Panc1 (cell line): ENCODE measurements around the gene ZNF281. TPM values are rescaled to one million over a fixed set of nuclear protein-coding genes. Genes with fewer than 3 reads are reported as not detected.

Experiments used
- ATAC-seq: fragments of 200-7000 bp; cut with Tn5 transposase; 2 replicates; pipeline ENCODE4 v1.9.1; 2020; ENCODE audit warnings: mild to moderate bottlenecking, moderate library complexity
- BruUV-seq: library from RNA; stranded (reverse); fragments of 400-500 nt; replicated peaks from 2 replicates; lab custom pipeline; 2021; lab: Mats Ljungman, UMichigan
- CTCF ChIA-PET: fragments of 300-600 bp; sonication (Branson Sonifier 250); formaldehyde crosslinking; loops from one replicate; lab custom pipeline; 2022; ENCODE audit warnings: antibody characterized with exemption; lab: Charles Lee
- POLR2A ChIA-PET: fragments of 300-600 bp; sonication (Branson Sonifier 250); formaldehyde crosslinking; loops from one replicate; lab custom pipeline; 2022; ENCODE audit warnings: antibody characterized with exemption; lab: Charles Lee
- DNase-seq: peaks from one replicate; pipeline ENCODE4 v3.0.0-alpha.2; 2010; ENCODE audit warnings: low read depth, low spot score
- H3K27ac ChIP-seq: 2 replicates; pipeline ENCODE4 v1.5.1; 2011; ENCODE audit warnings: mild to moderate bottlenecking, low read length, inconsistent platforms
- H3K27me3 ChIP-seq: fragments of 200-500 bp; sonication (Bioruptor generic); 2 replicates; pipeline ENCODE4 v1.6.0; 2014; ENCODE audit warnings: low read length, inconsistent platforms; ENCODE audit not compliant: control insufficient read depth, insufficient read depth
- H3K36me3 ChIP-seq: fragments of 200-500 bp; sonication (Bioruptor generic); 2 replicates; pipeline ENCODE4 v1.5.1; 2014; ENCODE audit warnings: inconsistent platforms, mild to moderate bottlenecking, low read length, moderate library complexity; ENCODE audit not compliant: control insufficient read depth, insufficient read depth
- H3K4me1 ChIP-seq: 2 replicates; pipeline ENCODE4 v1.5.1; 2011; ENCODE audit warnings: inconsistent platforms, mild to moderate bottlenecking, low read length, moderate library complexity; ENCODE audit not compliant: control insufficient read depth, insufficient read depth
- H3K4me3 ChIP-seq, 2 experiments: 2 replicates each; pipeline ENCODE4 v1.5.1; 2011 to 2012; ENCODE audit warnings: low read depth in 2 of 2, low read length in 2 of 2, mild to moderate bottlenecking in 2 of 2, inconsistent platforms in 1 of 2, moderate library complexity in 1 of 2
- H3K9me3 ChIP-seq: fragments of 200-500 bp; sonication (Bioruptor generic); 2 replicates; pipeline ENCODE4 v1.5.1; 2014; ENCODE audit warnings: low read depth, mild to moderate bottlenecking, inconsistent platforms, low read length, moderate library complexity; ENCODE audit not compliant: control insufficient read depth, insufficient read depth
- POLR2AphosphoS5 ChIP-seq: IDR thresholded peaks from 2 replicates; pipeline ENCODE4 v1.6.1; 2012; ENCODE audit warnings: mild to moderate bottlenecking, low read depth, low read length, moderate library complexity
- SIN3A ChIP-seq: IDR thresholded peaks from 2 replicates; pipeline ENCODE4 v1.6.1; 2012; ENCODE audit warnings: low read depth, mild to moderate bottlenecking, low read length, moderate library complexity, borderline replicate concordance; ENCODE audit not compliant: insufficient read depth
- TCF7L2 ChIP-seq: IDR thresholded peaks from 2 replicates; pipeline ENCODE4 v1.6.1; 2011; ENCODE audit warnings: mild to moderate bottlenecking, low read depth, low read length, inconsistent platforms
- in situ Hi-C: cut with HindIII; loops from 2 replicates; pipeline ENCODE4 v1.10.0; 2016; ENCODE audit warnings: low sequenced_read_pairs, low pct_unique_long_range_greater_than_20kb
- intact Hi-C: fragments of 100-400 bp; cut with micrococcal nuclease; formaldehyde crosslinking; loops from one replicate; pipeline ENCODE4 v1.10.0; 2022; ENCODE audit not compliant: unreplicated experiment
- total RNA-seq: library from RNA; stranded (reverse); gene quantifications from one replicate; pipeline ENCODE4 v1.2.1, GENCODE V29; 2021; ENCODE audit not compliant: unreplicated experiment
- TF ChIP-seq, protein P1 (sequence below): fragments of 450-650 bp; IDR thresholded peaks from 2 replicates; pipeline ENCODE4 v1.5.1; 2017; ENCODE audit warnings: mild to moderate bottlenecking
- TF ChIP-seq, protein P2 (sequence below), 2 experiments: IDR thresholded peaks; 2 replicates each; pipeline ENCODE4 v1.6.1; 2011 to 2012; ENCODE audit warnings: low read depth in 2 of 2, control low read depth in 1 of 2, low read length in 1 of 2, mild to moderate bottlenecking in 1 of 2, moderate library complexity in 1 of 2; ENCODE audit not compliant: insufficient read depth in 1 of 2

Gene ZNF281
- total RNA-seq, 1 experiment from 2014 or later, result 34.2 TPM

DNA sequence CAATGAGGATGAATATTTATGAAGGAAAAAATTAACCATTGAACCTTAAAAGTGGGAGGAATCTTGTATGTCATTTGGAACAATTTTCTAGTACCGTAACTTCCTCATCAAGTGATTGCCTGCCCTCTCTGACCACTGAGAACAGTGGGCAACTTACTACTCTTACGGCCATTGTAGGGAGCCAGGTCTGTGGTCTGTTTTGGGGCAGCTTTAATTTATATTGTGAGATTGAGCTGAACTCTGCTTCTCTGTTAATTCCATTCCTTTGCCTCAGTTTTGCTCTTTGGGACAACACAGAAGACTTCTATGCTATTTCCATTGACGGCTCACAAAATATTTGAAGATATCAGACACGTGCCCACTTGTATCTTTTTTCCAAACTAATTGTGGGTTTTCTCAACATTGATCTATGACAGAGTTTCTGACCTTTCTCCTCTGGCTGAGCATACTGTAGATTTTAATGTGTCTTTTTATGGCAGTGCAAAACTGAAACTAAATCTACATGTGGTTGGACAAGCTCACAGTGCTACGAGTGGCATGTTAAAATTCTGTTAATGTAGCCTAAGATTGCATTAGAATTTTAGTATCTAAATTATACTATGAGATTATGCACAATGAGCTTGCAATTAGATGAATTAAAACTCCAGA is 27.8 kb upstream of the ZNF281 start:
- BruUV-seq, result no TSS peak
- DNase-seq (no peak), ATAC-seq (no peak)
- no peak for TF ChIP-seq TCF7L2
- TF ChIP-seq, protein P1, sequence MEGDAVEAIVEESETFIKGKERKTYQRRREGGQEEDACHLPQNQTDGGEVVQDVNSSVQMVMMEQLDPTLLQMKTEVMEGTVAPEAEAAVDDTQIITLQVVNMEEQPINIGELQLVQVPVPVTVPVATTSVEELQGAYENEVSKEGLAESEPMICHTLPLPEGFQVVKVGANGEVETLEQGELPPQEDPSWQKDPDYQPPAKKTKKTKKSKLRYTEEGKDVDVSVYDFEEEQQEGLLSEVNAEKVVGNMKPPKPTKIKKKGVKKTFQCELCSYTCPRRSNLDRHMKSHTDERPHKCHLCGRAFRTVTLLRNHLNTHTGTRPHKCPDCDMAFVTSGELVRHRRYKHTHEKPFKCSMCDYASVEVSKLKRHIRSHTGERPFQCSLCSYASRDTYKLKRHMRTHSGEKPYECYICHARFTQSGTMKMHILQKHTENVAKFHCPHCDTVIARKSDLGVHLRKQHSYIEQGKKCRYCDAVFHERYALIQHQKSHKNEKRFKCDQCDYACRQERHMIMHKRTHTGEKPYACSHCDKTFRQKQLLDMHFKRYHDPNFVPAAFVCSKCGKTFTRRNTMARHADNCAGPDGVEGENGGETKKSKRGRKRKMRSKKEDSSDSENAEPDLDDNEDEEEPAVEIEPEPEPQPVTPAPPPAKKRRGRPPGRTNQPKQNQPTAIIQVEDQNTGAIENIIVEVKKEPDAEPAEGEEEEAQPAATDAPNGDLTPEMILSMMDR, result no peak
- TF ChIP-seq SIN3A, result no peak
- TF ChIP-seq, protein P2, sequence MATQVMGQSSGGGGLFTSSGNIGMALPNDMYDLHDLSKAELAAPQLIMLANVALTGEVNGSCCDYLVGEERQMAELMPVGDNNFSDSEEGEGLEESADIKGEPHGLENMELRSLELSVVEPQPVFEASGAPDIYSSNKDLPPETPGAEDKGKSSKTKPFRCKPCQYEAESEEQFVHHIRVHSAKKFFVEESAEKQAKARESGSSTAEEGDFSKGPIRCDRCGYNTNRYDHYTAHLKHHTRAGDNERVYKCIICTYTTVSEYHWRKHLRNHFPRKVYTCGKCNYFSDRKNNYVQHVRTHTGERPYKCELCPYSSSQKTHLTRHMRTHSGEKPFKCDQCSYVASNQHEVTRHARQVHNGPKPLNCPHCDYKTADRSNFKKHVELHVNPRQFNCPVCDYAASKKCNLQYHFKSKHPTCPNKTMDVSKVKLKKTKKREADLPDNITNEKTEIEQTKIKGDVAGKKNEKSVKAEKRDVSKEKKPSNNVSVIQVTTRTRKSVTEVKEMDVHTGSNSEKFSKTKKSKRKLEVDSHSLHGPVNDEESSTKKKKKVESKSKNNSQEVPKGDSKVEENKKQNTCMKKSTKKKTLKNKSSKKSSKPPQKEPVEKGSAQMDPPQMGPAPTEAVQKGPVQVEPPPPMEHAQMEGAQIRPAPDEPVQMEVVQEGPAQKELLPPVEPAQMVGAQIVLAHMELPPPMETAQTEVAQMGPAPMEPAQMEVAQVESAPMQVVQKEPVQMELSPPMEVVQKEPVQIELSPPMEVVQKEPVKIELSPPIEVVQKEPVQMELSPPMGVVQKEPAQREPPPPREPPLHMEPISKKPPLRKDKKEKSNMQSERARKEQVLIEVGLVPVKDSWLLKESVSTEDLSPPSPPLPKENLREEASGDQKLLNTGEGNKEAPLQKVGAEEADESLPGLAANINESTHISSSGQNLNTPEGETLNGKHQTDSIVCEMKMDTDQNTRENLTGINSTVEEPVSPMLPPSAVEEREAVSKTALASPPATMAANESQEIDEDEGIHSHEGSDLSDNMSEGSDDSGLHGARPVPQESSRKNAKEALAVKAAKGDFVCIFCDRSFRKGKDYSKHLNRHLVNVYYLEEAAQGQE (IDR thresholded peaks at IDR 0.05; ENCODE audit: insufficient read depth in 1 of 2, low read depth in 2 of 2, low read length in 1 of 2), result no peak
- TF ChIP-seq POLR2AphosphoS5, result no peak
- in situ Hi-C loops, result no loop called here
- H3K27ac ChIP-seq, result peak overlapping the region; percentile 55
- CTCF ChIA-PET, result no interaction called here
- no peaks in the 10 kb centered on the region for H3K36me3 ChIP-seq
- no peak overlapping the region for H3K4me3 ChIP-seq
- no peaks in the 10 kb centered on the region for H3K27me3 ChIP-seq
- H3K4me1 ChIP-seq, result no peaks in the 10 kb centered on the region; the same call in 1 of the 2 replicates
- no peaks in the 10 kb centered on the region for H3K9me3 ChIP-seq
- intact Hi-C loops, result no loop called here
- POLR2A ChIA-PET, result interaction anchor here (0.9 kb wide), 1 partner anchor 23 kb away, joined by 7 read pairs; no protein-coding TSS in a partner anchor

DNA sequence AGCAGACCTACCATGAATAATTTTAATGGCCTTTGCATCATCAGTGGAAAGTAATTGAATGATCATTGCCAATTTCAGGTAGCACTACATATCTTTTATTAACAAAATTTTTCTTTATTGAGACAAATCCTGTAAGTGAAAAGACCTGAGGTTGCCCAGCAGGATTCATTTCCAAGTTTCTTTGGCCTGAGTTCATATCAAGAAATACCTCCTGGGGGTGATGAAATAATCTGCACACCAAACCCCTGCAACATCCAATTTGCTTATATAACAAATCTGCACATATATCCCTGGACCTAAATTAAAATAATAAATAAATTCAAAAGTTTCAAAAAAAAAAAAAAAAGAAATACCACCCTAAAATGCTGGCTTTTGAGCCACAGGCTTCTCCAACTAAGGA is 27.3 kb upstream of the ZNF281 start:
- POLR2A ChIA-PET, result no interaction called here
- H3K27me3 ChIP-seq, result no peaks in the 10 kb centered on the region
- no peaks in the 10 kb centered on the region; the same call in 1 of the 2 replicates for H3K4me1 ChIP-seq
- no peak overlapping the region for H3K27ac ChIP-seq
- in situ Hi-C loops (no loop called here), intact Hi-C loops (no loop called here)
- no peak overlapping the region for H3K4me3 ChIP-seq
- ATAC-seq (no peak), DNase-seq (no peak)
- no peak for TF ChIP-seq POLR2AphosphoS5
- TF ChIP-seq, protein P2 (IDR thresholded peaks at IDR 0.05; ENCODE audit: insufficient read depth in 1 of 2, low read depth in 2 of 2, low read length in 1 of 2), result no peak
- TF ChIP-seq, protein P1, result no peak
- no peak for TF ChIP-seq TCF7L2
- TF ChIP-seq SIN3A, result no peak
- H3K9me3 ChIP-seq, result no peaks in the 10 kb centered on the region
- no TSS peak for BruUV-seq
- H3K36me3 ChIP-seq, result no peaks in the 10 kb centered on the region
- CTCF ChIA-PET, result no interaction called here
